ENCODE results near the gene RGS3.
"Not testable (repeated sequence)": the region's sequence is repeated elsewhere in the genome, so short reads cannot be mapped to it uniquely, and the experiment has no call there.

RGS3 gene

GRCh38 chr9:113484258-113484730 is 20.8 kb downstream of the RGS3 start:
- H3K4me3 ChIP-seq (ENCODE audit: low read depth, low read length) = no peak overlapping the region
- DNase-seq (ENCODE audit: low read depth) = no peak
- TF ChIP-seq, protein P1, sequence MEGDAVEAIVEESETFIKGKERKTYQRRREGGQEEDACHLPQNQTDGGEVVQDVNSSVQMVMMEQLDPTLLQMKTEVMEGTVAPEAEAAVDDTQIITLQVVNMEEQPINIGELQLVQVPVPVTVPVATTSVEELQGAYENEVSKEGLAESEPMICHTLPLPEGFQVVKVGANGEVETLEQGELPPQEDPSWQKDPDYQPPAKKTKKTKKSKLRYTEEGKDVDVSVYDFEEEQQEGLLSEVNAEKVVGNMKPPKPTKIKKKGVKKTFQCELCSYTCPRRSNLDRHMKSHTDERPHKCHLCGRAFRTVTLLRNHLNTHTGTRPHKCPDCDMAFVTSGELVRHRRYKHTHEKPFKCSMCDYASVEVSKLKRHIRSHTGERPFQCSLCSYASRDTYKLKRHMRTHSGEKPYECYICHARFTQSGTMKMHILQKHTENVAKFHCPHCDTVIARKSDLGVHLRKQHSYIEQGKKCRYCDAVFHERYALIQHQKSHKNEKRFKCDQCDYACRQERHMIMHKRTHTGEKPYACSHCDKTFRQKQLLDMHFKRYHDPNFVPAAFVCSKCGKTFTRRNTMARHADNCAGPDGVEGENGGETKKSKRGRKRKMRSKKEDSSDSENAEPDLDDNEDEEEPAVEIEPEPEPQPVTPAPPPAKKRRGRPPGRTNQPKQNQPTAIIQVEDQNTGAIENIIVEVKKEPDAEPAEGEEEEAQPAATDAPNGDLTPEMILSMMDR (conservative IDR thresholded peaks at IDR 0.05; ENCODE audit: low read depth, low read length) = no peak

GRCh38 chr9:113485761-113486115 is 22.2 kb downstream of the RGS3 start:
- no peak overlapping the region for H3K4me3 ChIP-seq (ENCODE audit: low read depth, low read length)
- no peak for DNase-seq (ENCODE audit: low read depth)
- TF ChIP-seq, protein P1 (conservative IDR thresholded peaks at IDR 0.05; ENCODE audit: low read depth, low read length) = no peak

DNA sequence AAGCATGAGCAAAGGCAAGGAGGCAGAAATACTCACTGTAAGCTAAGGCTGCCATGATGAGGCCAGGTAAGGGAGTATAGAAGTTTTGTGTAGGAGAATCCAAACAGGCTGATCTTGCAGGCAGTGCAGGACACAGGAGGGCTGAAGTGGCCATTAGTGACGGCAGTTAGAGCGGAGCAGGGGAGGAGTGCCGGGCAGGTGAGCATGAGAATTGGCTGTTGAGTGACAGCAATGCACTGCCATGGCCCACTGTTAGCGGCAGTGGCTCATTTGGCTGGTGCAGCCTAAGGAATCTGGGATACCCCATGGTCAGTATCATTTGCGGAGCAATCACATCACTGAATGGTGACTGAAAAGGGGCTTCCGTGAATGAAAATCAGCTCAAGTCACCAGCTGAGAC is 22.8 kb downstream of the RGS3 start:
- no peak for DNase-seq (ENCODE audit: low read depth)
- no peak overlapping the region for H3K4me3 ChIP-seq (ENCODE audit: low read depth, low read length)
- TF ChIP-seq, protein P1 (conservative IDR thresholded peaks at IDR 0.05; ENCODE audit: low read depth, low read length) = no peak

- H3K4me3 ChIP-seq (ENCODE audit: low read depth, low read length) = no peak overlapping the region
- TF ChIP-seq, protein P1 (conservative IDR thresholded peaks at IDR 0.05; ENCODE audit: low read depth, low read length) = no peak
- DNase-seq (ENCODE audit: low read depth) = no peak
Observed at GRCh38 chr9:113488071-113488470, 24.5 kb downstream of the RGS3 start.

DNA sequence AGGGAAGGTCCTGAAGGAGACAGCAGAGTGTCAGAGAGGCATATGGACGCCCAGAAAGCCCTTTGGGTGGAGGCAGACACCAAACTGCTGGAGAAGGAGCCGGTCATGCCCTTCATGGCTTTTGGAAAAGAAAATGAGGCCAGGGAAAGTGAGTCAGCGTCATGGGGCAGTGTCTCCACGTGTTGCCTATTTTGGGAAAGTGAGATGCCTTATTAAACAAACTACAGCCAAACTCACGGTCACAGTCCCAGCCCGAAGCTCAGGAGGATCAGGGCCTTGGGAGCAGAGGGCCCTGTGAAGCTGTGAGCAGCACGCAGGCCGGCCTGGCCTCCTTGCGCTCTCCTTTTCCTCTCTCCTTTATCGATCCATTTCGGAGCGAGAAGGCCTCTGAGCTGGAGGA is 25.0 kb downstream of the RGS3 start:
- no peak for DNase-seq (ENCODE audit: low read depth)
- TF ChIP-seq, protein P1 (conservative IDR thresholded peaks at IDR 0.05; ENCODE audit: low read depth, low read length) = no peak
- no peak overlapping the region for H3K4me3 ChIP-seq (ENCODE audit: low read depth, low read length)

- DNase-seq (ENCODE audit: low read depth); H3K4me3 ChIP-seq (ENCODE audit: low read depth, low read length): not testable (repeated sequence)
Observed at GRCh38 chr9:113491147-113491546, 27.6 kb downstream of the RGS3 start.

DNA sequence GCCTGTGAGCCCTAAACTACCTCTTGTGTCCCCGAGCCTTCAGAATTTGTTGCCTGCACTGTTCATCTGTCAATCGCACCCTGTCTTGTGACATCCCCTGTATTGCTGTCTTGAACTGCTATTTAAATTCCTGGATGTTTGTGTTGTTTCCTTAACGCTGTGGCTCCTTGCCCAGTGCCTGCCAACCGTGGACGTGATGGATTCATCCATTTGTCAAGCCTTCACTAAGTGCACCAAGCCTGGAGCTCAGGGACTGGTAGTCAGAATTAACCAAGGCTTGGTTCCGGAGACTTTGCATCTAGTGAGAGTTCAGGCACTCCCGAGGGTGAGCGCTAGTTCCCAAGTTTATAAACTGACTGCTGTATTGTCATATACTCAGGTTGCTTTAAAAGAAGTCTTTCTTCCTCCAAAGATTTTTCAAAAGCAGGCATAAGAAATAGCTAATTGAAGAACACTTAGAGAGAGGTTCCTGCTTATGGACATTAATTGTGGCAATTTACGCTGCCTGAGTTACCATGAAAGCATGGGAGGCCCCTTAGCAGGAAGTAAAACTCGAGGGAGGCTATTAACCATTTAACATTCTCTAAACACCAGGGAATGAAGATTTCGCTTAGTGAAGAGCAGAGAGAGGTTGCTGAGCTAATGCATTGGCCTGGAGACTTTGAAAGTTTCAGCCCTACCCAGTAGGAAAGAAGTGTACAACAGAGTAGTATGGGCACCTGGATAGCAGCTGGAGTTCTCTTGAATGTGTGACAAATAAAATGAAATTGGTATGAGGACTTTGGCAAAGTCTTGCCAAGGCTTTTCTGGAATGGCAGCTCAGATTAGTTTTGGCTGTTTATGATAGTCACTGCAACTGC is 29.0 kb downstream of the RGS3 start:
- TF ChIP-seq, protein P1 (conservative IDR thresholded peaks at IDR 0.05; ENCODE audit: low read depth, low read length) = no peak
- no peak for DNase-seq (ENCODE audit: low read depth)
- no peak overlapping the region for H3K4me3 ChIP-seq (ENCODE audit: low read depth, low read length)

Measured in choroid plexus epithelial cell (primary cell).